Osteoblast (primary cell): ENCODE measurements around the gene SLC25A26. TPM values are rescaled to one million over a fixed set of nuclear protein-coding genes. Genes with fewer than 3 reads are reported as not detected.

Experiments
- DNase-seq: peaks from one replicate; pipeline ENCODE4 v3.0.0; 2011; ENCODE audit warnings: low spot score, mixed read lengths; ENCODE audit not compliant: insufficient read length; ENCODE audit errors: missing footprints
- H2AFZ ChIP-seq: 2 replicates; pipeline ENCODE4 v1.6.0; 2011; ENCODE audit warnings: mild to moderate bottlenecking, low read length
- H3K27ac ChIP-seq: 2 replicates; pipeline ENCODE4 v1.5.1; 2011; ENCODE audit warnings: mild to moderate bottlenecking, low read depth, low read length, moderate library complexity
- H3K27me3 ChIP-seq: 2 replicates; pipeline ENCODE4 v1.6.0; 2012; ENCODE audit warnings: mild to moderate bottlenecking, control low read depth, inconsistent platforms, low read length, moderate library complexity; ENCODE audit not compliant: insufficient read depth
- H3K36me3 ChIP-seq: 2 replicates; pipeline ENCODE4 v1.5.1; 2011; ENCODE audit warnings: mild to moderate bottlenecking, low read length, control low read depth, moderate library complexity; ENCODE audit not compliant: insufficient read depth
- H3K4me1 ChIP-seq: 2 replicates; pipeline ENCODE4 v1.5.1; 2011; ENCODE audit warnings: mild to moderate bottlenecking, low read length, control low read depth, moderate library complexity; ENCODE audit not compliant: insufficient read depth
- H3K4me2 ChIP-seq: 2 replicates; pipeline ENCODE4 v1.6.0; 2011; ENCODE audit warnings: mild to moderate bottlenecking, low read length; ENCODE audit not compliant: insufficient read depth
- H3K4me3 ChIP-seq: fragments of 200-600 bp; sonication (generic); 3 replicates; pipeline ENCODE4 v1.5.1; 2012; ENCODE audit warnings: mild to moderate bottlenecking, low read length, inconsistent platforms; ENCODE audit not compliant: insufficient read depth
- H3K79me2 ChIP-seq: 2 replicates; pipeline ENCODE4 v1.6.0; 2012; ENCODE audit warnings: mild to moderate bottlenecking, low read length, control low read depth, inconsistent platforms; ENCODE audit not compliant: insufficient read depth
- H3K9me3 ChIP-seq: 2 replicates; pipeline ENCODE4 v1.5.1; 2011; ENCODE audit warnings: low read depth, low read length, control low read depth
- H4K20me1 ChIP-seq: 2 replicates; pipeline ENCODE4 v1.6.0; 2012; ENCODE audit warnings: mild to moderate bottlenecking, low read length, control low read depth; ENCODE audit not compliant: insufficient read depth
- CTCF ChIP-seq: IDR thresholded peaks from 2 replicates; pipeline ENCODE4 v1.5.1; 2011; ENCODE audit warnings: mild to moderate bottlenecking, low read depth, low read length, moderate library complexity; ENCODE audit errors: extremely low read depth
- total RNA-seq: library from RNA; depleted of rRNA; stranded (reverse); fragments of >200 nt; gene quantifications from 2 replicates; pipeline ENCODE4 v1.2.3, GENCODE V29; 2012

SLC25A26 gene
- total RNA-seq, 1 donor: 26.1 TPM

- peak overlapping the region; percentile 61 for H3K27ac ChIP-seq
- peak overlapping the region; percentile 77 for H3K4me2 ChIP-seq
- no peaks in the 10 kb centered on the region for H3K36me3 ChIP-seq
- no peaks in the 10 kb centered on the region for H3K9me3 ChIP-seq
- DNase-seq: peak; percentile 71
- no peak for TF ChIP-seq CTCF
- H3K79me2 ChIP-seq: no peaks in the 10 kb centered on the region
- H3K27me3 ChIP-seq: no peaks in the 10 kb centered on the region
- H4K20me1 ChIP-seq: no peaks in the 10 kb centered on the region
- peak overlapping the region; percentile 50 for H3K4me3 ChIP-seq
- H3K4me1 ChIP-seq: peaks cover 28% of the 10 kb centered on the region
- H2AFZ ChIP-seq: peak overlapping the region; percentile 47
Observed at GRCh38 chr3:66393333-66394005, 172.7 kb downstream of the SLC25A26 start.

GRCh38 chr3:66394019-66394752 is 173.4 kb downstream of the SLC25A26 start:
- Histone ChIP-seq H3K36me3 (no peaks in the 10 kb centered on the region), H3K27ac (peak overlapping the region; percentile 61), H3K4me1 (peaks cover 28% of the 10 kb centered on the region), H3K4me2 (peak overlapping the region; percentile 77), H3K9me3 (no peaks in the 10 kb centered on the region), H3K27me3 (no peaks in the 10 kb centered on the region), H3K79me2 (no peaks in the 10 kb centered on the region), H4K20me1 (no peaks in the 10 kb centered on the region), H3K4me3 (peak overlapping the region; percentile 50), H2AFZ (peak overlapping the region; percentile 21)
- peak; percentile 67 for DNase-seq
- TF ChIP-seq CTCF: no peak

GRCh38 chr3:66394753-66395249 is 174.0 kb downstream of the SLC25A26 start:
- Histone ChIP-seq H3K27me3 (no peaks in the 10 kb centered on the region), H3K4me3 (peak overlapping the region; percentile 35), H3K4me1 (peaks cover 28% of the 10 kb centered on the region), H3K4me2 (peak overlapping the region; percentile 77), H3K27ac (peak overlapping the region; percentile 61), H3K36me3 (no peaks in the 10 kb centered on the region), H4K20me1 (no peaks in the 10 kb centered on the region), H3K79me2 (no peaks in the 10 kb centered on the region), H3K9me3 (no peaks in the 10 kb centered on the region), H2AFZ (peak overlapping the region; percentile 21)
- no peak for TF ChIP-seq CTCF
- peak; percentile 95 for DNase-seq

GRCh38 chr3:66395635-66396034 is 174.8 kb downstream of the SLC25A26 start:
- Histone ChIP-seq H3K4me2 (no peak overlapping the region), H3K4me1 (peaks cover 28% of the 10 kb centered on the region), H3K27me3 (no peaks in the 10 kb centered on the region), H2AFZ (no peak overlapping the region), H3K27ac (peak overlapping the region; percentile 61), H3K9me3 (no peaks in the 10 kb centered on the region), H3K36me3 (no peaks in the 10 kb centered on the region), H4K20me1 (no peaks in the 10 kb centered on the region), H3K79me2 (no peaks in the 10 kb centered on the region), H3K4me3 (no peak overlapping the region)
- DNase-seq: no peak
- no peak for TF ChIP-seq CTCF
